Measurements from ENCODE around the gene GAA. TPM values are rescaled to one million over a fixed set of nuclear protein-coding genes. Genes with fewer than 3 reads are reported as not detected.

Gene GAA
- total and polyA plus RNA-seq, 10 of the 15 experiments (the other 5 are each of a cell fraction or from before 2014, with no cell fraction given): 0.18 to 10.5 (median 4.1) TPM

DNA sequence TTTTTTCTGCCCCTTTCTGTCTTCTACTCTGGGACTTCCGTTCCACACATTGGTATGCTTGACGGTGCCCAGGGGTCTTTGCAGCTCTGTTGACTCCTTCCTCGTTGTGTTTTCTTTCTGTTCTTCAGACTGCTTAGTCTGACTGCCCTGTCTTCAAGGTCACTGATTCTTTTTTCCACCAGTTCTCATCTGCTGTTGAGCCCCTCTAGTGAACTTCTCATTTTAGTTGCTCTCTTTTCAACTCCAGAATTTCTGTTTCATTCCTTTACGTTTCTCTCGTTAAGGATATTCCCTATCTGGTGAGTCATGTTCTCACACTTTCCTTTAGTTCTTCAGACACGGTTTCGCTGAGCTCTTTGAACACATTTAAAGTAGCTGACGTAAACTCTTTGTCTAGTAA, 13.8 kb downstream of the GAA start (continued):
- no peak for TF ChIP-seq SMC3 (IDR thresholded peaks at IDR 0.05; ENCODE audit: borderline replicate concordance, low read length)

DNA sequence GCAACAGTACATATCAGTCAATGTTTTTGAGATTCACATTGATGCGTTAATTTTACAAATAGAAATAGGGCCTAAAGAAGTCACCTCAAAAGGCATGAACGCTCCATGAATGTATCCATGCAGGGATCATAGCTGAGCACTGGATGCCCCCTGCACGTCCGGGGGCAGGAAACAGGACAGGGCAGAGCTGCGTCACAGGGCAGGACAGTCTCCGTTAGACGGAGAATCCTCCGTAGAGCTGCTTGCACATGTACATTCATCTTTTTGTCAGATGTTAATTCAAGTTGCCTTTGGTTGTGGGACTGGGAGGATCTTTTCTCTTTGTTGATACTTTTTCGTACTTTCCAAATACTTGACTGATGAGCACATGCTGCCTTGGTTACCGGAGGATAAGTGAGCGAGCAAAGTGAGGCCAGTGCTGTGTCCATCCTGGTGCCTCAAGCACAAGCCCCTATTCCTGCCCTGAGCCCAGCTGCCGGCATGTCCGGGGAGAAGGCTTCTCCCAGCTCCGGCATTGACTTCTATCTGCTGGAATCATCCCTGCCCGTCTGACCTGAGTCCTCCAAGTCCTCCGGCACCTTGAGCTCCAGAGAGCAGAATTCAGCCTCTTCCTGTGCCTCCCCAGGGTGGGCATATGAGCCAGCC, 15.0 kb downstream of the GAA start:
- CTCF ChIA-PET: no interaction called here
- DNase-seq (ENCODE audit: low read depth, low spot score) (no peak), ATAC-seq (no peak), FAIRE-seq (no peak)
- SMC1A ChIA-PET (ENCODE audit: uncharacterized antibody, unreplicated experiment): no interaction called here
- Histone ChIP-seq H4K20me1 (ENCODE audit: control insufficient read depth, insufficient read depth) (no peaks in the 10 kb centered on the region), H3K9me3 (replicated peaks; ENCODE audit: control insufficient read depth, insufficient read depth, low read length) (no peaks in the 10 kb centered on the region; the same call in 2 of the 3 replicates), H3K4me3 (no peak overlapping the region), H2AFZ (ENCODE audit: control insufficient read depth, low read depth, low read length) (no peak overlapping the region), H3K27ac (ENCODE audit: control insufficient read depth, insufficient read depth) (no peak overlapping the region), H3K27me3 (replicated peaks in 1 of 2; ENCODE audit: control insufficient read depth in 2 of 2, insufficient read depth in 2 of 2, low read length in 1 of 2) (no peaks in the 10 kb centered on the region; a peak in 2 of 4 replicates), H3K79me2 (ENCODE audit: control insufficient read depth, insufficient read depth, low read length) (no peaks in the 10 kb centered on the region), H3K36me3 (ENCODE audit: control insufficient read depth in 2 of 2, insufficient read depth in 2 of 2, low read length in 1 of 2) (no peaks in the 10 kb centered on the region), H3K9ac (ENCODE audit: control insufficient read depth, insufficient read depth, low read length) (no peak overlapping the region), H3K4me2 (ENCODE audit: control insufficient read depth, insufficient read depth) (no peak overlapping the region), H3K4me1 (ENCODE audit: control insufficient read depth, insufficient read depth, low read length) (no peaks in the 10 kb centered on the region)
- in situ Hi-C loops (cut with MboI) (no loop called here), intact Hi-C loops (cut with micrococcal nuclease; ENCODE audit: unreplicated experiment) (no loop called here)
- WGBS (ENCODE audit: insufficient coverage, insufficient replicate concordance, low lambda C conversion rate, missing lambda C conversion rate): 76% methylated on average over 16 of the region's 16 CpGs
- BruUV-seq (replicated peaks): no TSS peak
- RAD21 ChIA-PET (ENCODE audit: unreplicated experiment): no interaction called here
- POLR2A ChIA-PET: no interaction called here
- TF ChIP-seq, protein P1, sequence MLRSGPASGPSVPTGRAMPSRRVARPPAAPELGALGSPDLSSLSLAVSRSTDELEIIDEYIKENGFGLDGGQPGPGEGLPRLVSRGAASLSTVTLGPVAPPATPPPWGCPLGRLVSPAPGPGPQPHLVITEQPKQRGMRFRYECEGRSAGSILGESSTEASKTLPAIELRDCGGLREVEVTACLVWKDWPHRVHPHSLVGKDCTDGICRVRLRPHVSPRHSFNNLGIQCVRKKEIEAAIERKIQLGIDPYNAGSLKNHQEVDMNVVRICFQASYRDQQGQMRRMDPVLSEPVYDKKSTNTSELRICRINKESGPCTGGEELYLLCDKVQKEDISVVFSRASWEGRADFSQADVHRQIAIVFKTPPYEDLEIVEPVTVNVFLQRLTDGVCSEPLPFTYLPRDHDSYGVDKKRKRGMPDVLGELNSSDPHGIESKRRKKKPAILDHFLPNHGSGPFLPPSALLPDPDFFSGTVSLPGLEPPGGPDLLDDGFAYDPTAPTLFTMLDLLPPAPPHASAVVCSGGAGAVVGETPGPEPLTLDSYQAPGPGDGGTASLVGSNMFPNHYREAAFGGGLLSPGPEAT (IDR thresholded peaks at IDR 0.05; ENCODE audit: low read depth): no peak
- TF ChIP-seq, protein P2, sequence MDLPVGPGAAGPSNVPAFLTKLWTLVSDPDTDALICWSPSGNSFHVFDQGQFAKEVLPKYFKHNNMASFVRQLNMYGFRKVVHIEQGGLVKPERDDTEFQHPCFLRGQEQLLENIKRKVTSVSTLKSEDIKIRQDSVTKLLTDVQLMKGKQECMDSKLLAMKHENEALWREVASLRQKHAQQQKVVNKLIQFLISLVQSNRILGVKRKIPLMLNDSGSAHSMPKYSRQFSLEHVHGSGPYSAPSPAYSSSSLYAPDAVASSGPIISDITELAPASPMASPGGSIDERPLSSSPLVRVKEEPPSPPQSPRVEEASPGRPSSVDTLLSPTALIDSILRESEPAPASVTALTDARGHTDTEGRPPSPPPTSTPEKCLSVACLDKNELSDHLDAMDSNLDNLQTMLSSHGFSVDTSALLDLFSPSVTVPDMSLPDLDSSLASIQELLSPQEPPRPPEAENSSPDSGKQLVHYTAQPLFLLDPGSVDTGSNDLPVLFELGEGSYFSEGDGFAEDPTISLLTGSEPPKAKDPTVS (IDR thresholded peaks at IDR 0.05; ENCODE audit: low read depth, low read length): no peak
- TF ChIP-seq WRNIP1 (IDR thresholded peaks at IDR 0.05; ENCODE audit: borderline replicate concordance, low read depth, low read length) (no peak), ETV6 (conservative IDR thresholded peaks at IDR 0.05 in 1 of 2, IDR thresholded peaks at IDR 0.05 in 1 of 2; ENCODE audit: borderline replicate concordance in 1 of 2, low read depth in 1 of 2) (no peak)
- TF ChIP-seq, protein P3, sequence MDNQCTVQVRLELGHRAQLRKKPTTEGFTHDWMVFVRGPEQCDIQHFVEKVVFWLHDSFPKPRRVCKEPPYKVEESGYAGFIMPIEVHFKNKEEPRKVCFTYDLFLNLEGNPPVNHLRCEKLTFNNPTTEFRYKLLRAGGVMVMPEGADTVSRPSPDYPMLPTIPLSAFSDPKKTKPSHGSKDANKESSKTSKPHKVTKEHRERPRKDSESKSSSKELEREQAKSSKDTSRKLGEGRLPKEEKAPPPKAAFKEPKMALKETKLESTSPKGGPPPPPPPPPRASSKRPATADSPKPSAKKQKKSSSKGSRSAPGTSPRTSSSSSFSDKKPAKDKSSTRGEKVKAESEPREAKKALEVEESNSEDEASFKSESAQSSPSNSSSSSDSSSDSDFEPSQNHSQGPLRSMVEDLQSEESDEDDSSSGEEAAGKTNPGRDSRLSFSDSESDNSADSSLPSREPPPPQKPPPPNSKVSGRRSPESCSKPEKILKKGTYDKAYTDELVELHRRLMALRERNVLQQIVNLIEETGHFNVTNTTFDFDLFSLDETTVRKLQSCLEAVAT (IDR thresholded peaks at IDR 0.05): no peak
- TF ChIP-seq, protein P4, sequence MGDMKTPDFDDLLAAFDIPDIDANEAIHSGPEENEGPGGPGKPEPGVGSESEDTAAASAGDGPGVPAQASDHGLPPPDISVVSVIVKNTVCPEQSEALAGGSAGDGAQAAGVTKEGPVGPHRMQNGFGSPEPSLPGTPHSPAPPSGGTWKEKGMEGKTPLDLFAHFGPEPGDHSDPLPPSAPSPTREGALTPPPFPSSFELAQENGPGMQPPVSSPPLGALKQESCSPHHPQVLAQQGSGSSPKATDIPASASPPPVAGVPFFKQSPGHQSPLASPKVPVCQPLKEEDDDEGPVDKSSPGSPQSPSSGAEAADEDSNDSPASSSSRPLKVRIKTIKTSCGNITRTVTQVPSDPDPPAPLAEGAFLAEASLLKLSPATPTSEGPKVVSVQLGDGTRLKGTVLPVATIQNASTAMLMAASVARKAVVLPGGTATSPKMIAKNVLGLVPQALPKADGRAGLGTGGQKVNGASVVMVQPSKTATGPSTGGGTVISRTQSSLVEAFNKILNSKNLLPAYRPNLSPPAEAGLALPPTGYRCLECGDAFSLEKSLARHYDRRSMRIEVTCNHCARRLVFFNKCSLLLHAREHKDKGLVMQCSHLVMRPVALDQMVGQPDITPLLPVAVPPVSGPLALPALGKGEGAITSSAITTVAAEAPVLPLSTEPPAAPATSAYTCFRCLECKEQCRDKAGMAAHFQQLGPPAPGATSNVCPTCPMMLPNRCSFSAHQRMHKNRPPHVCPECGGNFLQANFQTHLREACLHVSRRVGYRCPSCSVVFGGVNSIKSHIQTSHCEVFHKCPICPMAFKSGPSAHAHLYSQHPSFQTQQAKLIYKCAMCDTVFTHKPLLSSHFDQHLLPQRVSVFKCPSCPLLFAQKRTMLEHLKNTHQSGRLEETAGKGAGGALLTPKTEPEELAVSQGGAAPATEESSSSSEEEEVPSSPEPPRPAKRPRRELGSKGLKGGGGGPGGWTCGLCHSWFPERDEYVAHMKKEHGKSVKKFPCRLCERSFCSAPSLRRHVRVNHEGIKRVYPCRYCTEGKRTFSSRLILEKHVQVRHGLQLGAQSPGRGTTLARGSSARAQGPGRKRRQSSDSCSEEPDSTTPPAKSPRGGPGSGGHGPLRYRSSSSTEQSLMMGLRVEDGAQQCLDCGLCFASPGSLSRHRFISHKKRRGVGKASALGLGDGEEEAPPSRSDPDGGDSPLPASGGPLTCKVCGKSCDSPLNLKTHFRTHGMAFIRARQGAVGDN (IDR thresholded peaks at IDR 0.05): no peak

Measured in GM12878 (cell line).